ENCODE results near the gene AOPEP. TPM values are rescaled to one million over a fixed set of nuclear protein-coding genes. Genes with fewer than 3 reads are reported as not detected.

The AOPEP gene
- total RNA-seq, 1 donor from 2014 or later: 75.3 TPM

GRCh38 chr9:94922098-94922607 lies 195.7 kb downstream of the AOPEP start:
- Histone ChIP-seq H3K27ac (ENCODE audit: low read depth, low read length) (peak overlapping the region; percentile 98), H3K9ac (ENCODE audit: low read length) (peak overlapping the region; percentile 84), H3K27me3 (ENCODE audit: insufficient read depth, low read length) (no peaks in the 10 kb centered on the region), H3K36me3 (ENCODE audit: insufficient read depth, low read length) (no peaks in the 10 kb centered on the region), H3K4me2 (ENCODE audit: low read length) (peak overlapping the region; percentile 75), H3K9me3 (ENCODE audit: insufficient read depth, low read depth, low read length) (no peaks in the 10 kb centered on the region), H3K79me2 (ENCODE audit: insufficient read depth, low read length) (no peaks in the 10 kb centered on the region), H3K4me3 (ENCODE audit: insufficient read depth, low read depth, low read length) (peak overlapping the region; percentile 2), H3K4me1 (ENCODE audit: insufficient read depth, low read length) (peaks cover 44% of the 10 kb centered on the region), H4K20me1 (ENCODE audit: insufficient read depth, low read length) (no peaks in the 10 kb centered on the region), H2AFZ (ENCODE audit: low read depth, low read length) (no peak overlapping the region)
- peak; percentile 100 for DNase-seq (ENCODE audit: low read depth)
- no peak for TF ChIP-seq EZH2 (IDR thresholded peaks at IDR 0.05; ENCODE audit: insufficient read depth, low read length)
- TF ChIP-seq CTCF (IDR thresholded peaks at IDR 0.05; ENCODE audit: insufficient read depth, low read depth, low read length): no peak
- Mint-ChIP-seq H3K4me1 (ENCODE audit: low read depth, unreplicated experiment) (peaks cover 58% of the 10 kb centered on the region), H3K27ac (ENCODE audit: unreplicated experiment) (peak overlapping the region; percentile 98), H3K36me3 (ENCODE audit: low read depth, unreplicated experiment) (peaks cover 18% of the 10 kb centered on the region), H3K4me3 (ENCODE audit: unreplicated experiment) (peak overlapping the region; percentile 79), H3K9me3 (ENCODE audit: unreplicated experiment) (no peaks in the 10 kb centered on the region), H3K27me3 (ENCODE audit: low read depth, unreplicated experiment) (no peaks in the 10 kb centered on the region)
- FAIRE-seq: peak; percentile 100

DNA sequence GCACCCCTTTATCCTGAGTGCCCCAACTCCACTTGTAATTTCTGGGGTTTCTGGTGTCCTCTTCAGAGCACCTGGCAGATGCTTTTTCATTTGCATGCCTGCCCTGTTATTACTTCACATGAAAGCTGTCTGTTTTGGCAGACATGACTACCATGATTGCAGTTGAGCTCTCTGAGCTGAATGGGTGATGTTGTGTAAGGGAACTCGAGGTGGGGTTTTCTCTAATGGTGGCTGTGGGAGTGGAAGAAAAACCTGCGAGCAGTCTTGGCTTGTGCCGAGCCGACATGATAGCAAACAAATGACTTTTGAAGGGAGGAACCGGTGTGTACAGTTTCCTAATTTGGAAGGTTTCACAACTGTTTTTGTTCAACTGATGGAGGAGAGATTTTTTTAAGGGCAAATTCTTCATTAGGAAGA lies 196.2 kb downstream of the AOPEP start:
- Histone ChIP-seq H3K36me3 (ENCODE audit: insufficient read depth, low read length) (no peaks in the 10 kb centered on the region), H3K4me3 (ENCODE audit: insufficient read depth, low read depth, low read length) (peak overlapping the region; percentile 15), H3K27ac (ENCODE audit: low read depth, low read length) (peak overlapping the region; percentile 98), H3K4me2 (ENCODE audit: low read length) (peak overlapping the region; percentile 75), H3K79me2 (ENCODE audit: insufficient read depth, low read length) (no peaks in the 10 kb centered on the region), H3K27me3 (ENCODE audit: insufficient read depth, low read length) (no peaks in the 10 kb centered on the region), H2AFZ (ENCODE audit: low read depth, low read length) (no peak overlapping the region), H3K4me1 (ENCODE audit: insufficient read depth, low read length) (peaks cover 50% of the 10 kb centered on the region), H3K9ac (ENCODE audit: low read length) (peak overlapping the region; percentile 84), H3K9me3 (ENCODE audit: insufficient read depth, low read depth, low read length) (no peaks in the 10 kb centered on the region), H4K20me1 (ENCODE audit: insufficient read depth, low read length) (no peaks in the 10 kb centered on the region)
- H3K27me3 Mint-ChIP-seq (ENCODE audit: low read depth, unreplicated experiment): no peaks in the 10 kb centered on the region
- no peaks in the 10 kb centered on the region for H3K9me3 Mint-ChIP-seq (ENCODE audit: unreplicated experiment)
- H3K4me1 Mint-ChIP-seq (ENCODE audit: low read depth, unreplicated experiment): peaks cover 55% of the 10 kb centered on the region
- H3K27ac Mint-ChIP-seq (ENCODE audit: unreplicated experiment): peak overlapping the region; percentile 98
- no peak for FAIRE-seq
- TF ChIP-seq CTCF (IDR thresholded peaks at IDR 0.05; ENCODE audit: insufficient read depth, low read depth, low read length): no peak
- TF ChIP-seq EZH2 (IDR thresholded peaks at IDR 0.05; ENCODE audit: insufficient read depth, low read length): no peak
- DNase-seq (ENCODE audit: low read depth): peak; percentile 56
- peak overlapping the region; percentile 79 for H3K4me3 Mint-ChIP-seq (ENCODE audit: unreplicated experiment)
- H3K36me3 Mint-ChIP-seq (ENCODE audit: low read depth, unreplicated experiment): peaks cover 23% of the 10 kb centered on the region

DNA sequence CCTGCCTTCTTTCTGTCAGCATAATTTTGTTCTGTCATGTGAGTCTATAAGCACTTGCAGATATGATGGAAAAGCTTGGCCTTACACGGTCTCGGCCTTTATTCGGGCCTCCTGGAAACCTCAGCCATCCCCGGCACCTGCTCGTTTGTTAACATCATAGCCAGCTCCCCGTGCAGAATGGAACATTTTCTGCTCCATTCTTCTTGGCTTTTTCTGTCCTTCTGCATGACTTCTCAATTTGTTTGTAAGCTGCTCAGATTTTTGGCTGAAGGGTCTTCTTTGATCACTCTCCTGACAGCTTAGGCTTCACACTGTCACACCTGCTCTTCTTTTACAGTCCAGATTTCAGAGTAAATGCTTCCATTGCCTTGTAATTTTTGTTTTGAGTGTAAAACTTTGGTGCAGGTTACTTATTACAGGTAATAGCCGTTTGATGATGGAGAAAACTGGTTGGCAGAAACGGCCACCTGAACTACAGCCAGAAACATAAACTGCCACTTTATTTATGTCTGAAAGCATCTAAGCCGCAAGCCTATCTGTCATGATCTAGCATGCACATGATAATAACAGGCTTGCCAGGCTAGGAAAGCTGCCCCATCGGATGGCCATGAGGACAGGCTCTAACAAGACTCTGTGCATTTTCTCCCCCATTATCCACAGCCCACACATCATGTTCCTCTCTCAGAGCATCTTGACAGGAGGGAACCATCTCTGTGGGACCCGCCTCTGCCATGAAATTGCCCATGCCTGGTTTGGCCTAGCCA lies 197.0 kb downstream of the AOPEP start:
- H3K27me3 Mint-ChIP-seq (ENCODE audit: low read depth, unreplicated experiment): no peaks in the 10 kb centered on the region
- Histone ChIP-seq H3K36me3 (ENCODE audit: insufficient read depth, low read length) (no peaks in the 10 kb centered on the region), H3K4me2 (ENCODE audit: low read length) (peak overlapping the region; percentile 75), H3K27ac (ENCODE audit: low read depth, low read length) (peak overlapping the region; percentile 98), H3K4me1 (ENCODE audit: insufficient read depth, low read length) (peaks cover 58% of the 10 kb centered on the region), H3K9ac (ENCODE audit: low read length) (peak overlapping the region; percentile 84), H3K9me3 (ENCODE audit: insufficient read depth, low read depth, low read length) (no peaks in the 10 kb centered on the region), H3K4me3 (ENCODE audit: insufficient read depth, low read depth, low read length) (no peak overlapping the region), H4K20me1 (ENCODE audit: insufficient read depth, low read length) (no peaks in the 10 kb centered on the region), H3K27me3 (ENCODE audit: insufficient read depth, low read length) (no peaks in the 10 kb centered on the region), H2AFZ (ENCODE audit: low read depth, low read length) (no peak overlapping the region), H3K79me2 (ENCODE audit: insufficient read depth, low read length) (no peaks in the 10 kb centered on the region)
- FAIRE-seq: no peak
- H3K4me3 Mint-ChIP-seq (ENCODE audit: unreplicated experiment): peak overlapping the region; percentile 63
- DNase-seq (ENCODE audit: low read depth): peak; percentile 61
- peak overlapping the region; percentile 98 for H3K27ac Mint-ChIP-seq (ENCODE audit: unreplicated experiment)
- H3K9me3 Mint-ChIP-seq (ENCODE audit: unreplicated experiment): no peaks in the 10 kb centered on the region
- peaks cover 29% of the 10 kb centered on the region for H3K36me3 Mint-ChIP-seq (ENCODE audit: low read depth, unreplicated experiment)
- peaks cover 58% of the 10 kb centered on the region for H3K4me1 Mint-ChIP-seq (ENCODE audit: low read depth, unreplicated experiment)
- TF ChIP-seq EZH2 (IDR thresholded peaks at IDR 0.05; ENCODE audit: insufficient read depth, low read length) (no peak), CTCF (IDR thresholded peaks at IDR 0.05; ENCODE audit: insufficient read depth, low read depth, low read length) (no peak)

Data from astrocyte (in vitro differentiated cells and primary cell).